Right renal cortex interstitium (tissue), 3 donors: ENCODE data around the gene C20orf173. TPM values are rescaled to one million over a fixed set of nuclear protein-coding genes. Genes with fewer than 3 reads are reported as not detected.

ENCODE experiments used
- polyA plus RNA-seq, 3 donors: library from polyadenylated mRNA; unstranded; fragments of 120-200 nt; gene quantifications; one replicate each; pipeline ENCODE4 v1.2.1, GENCODE V29; 2013; ENCODE audit not compliant: insufficient read length in 3 of 3

Gene C20orf173
- polyA plus RNA-seq, 3 donors = not detected

Other genes with a start within 250 kb of the C20orf173 start
- 100 to 1,000 TPM; 128 to 149 (median 148) TPM for gene EIF6, start 244.9 kb downstream of the C20orf173 start, polyA plus RNA-seq
- under 1 TPM in 2 of 3 donors, not detected in 1; 0.06 TPM for gene FAM83C, start 237.2 kb downstream of the C20orf173 start, polyA plus RNA-seq
- 10 to 100 TPM; 52.6 to 59.8 (median 58.3) TPM for gene UQCC1, start 117.7 kb downstream of the C20orf173 start, polyA plus RNA-seq
- under 1 TPM; 0.06 to 0.22 (median 0.19) TPM for gene GDF5, start 91.4 kb downstream of the C20orf173 start, polyA plus RNA-seq
- 10 to 100 TPM; 48.1 to 53.9 (median 51.4) TPM for gene CEP250, start 74.1 kb downstream of the C20orf173 start, polyA plus RNA-seq
- 100 to 1,000 TPM; 341 to 374 (median 348) TPM for gene ERGIC3, start 12.4 kb upstream of the C20orf173 start, polyA plus RNA-seq
- 1 to 10 TPM; 2.2 to 3.3 (median 2.3) TPM for gene SPAG4, start 86.2 kb upstream of the C20orf173 start, polyA plus RNA-seq
- 100 to 1,000 TPM; 176 to 179 (median 178) TPM for gene CPNE1, start 135.2 kb upstream of the C20orf173 start, polyA plus RNA-seq
- gene RBM12, start 135.2 kb upstream of the C20orf173 start, polyA plus RNA-seq = 100 to 1,000 TPM in 1 of 3 donors, 10 to 100 TPM in 2; 98.4 to 102 (median 99.7) TPM
- 10 to 100 TPM; 32.1 to 34.3 (median 33.1) TPM for gene NFS1, start 169.7 kb upstream of the C20orf173 start, polyA plus RNA-seq
- gene ROMO1, start 169.8 kb upstream of the C20orf173 start, polyA plus RNA-seq = 10 to 100 TPM; 42.4 to 63.5 (median 53.4) TPM
- 100 to 1,000 TPM; 567 to 645 (median 630) TPM for gene RBM39, start 212.6 kb upstream of the C20orf173 start, polyA plus RNA-seq
- gene PHF20, start 242.4 kb upstream of the C20orf173 start, polyA plus RNA-seq = 10 to 100 TPM; 38.7 to 43.9 (median 41.6) TPM